Upper lobe of left lung (tissue), 6 donors: Measurements from ENCODE around the gene RAI14. TPM values are rescaled to one million over a fixed set of nuclear protein-coding genes. Genes with fewer than 3 reads are reported as not detected.

Experiments
- ATAC-seq, 2 donors: fragments of 200-7000 bp; cut with Tn5 transposase; one replicate each; pipeline ENCODE4 v1.9.1; 2022; ENCODE audit warnings: mild to moderate bottlenecking in 2 of 2, moderate library complexity in 2 of 2; ENCODE audit not compliant: low FRiP score in 2 of 2
- DNase-seq, 2 donors: peaks; one replicate each; pipeline ENCODE4 v3.0.0-alpha.2; 2019 to 2020
- H3K27ac ChIP-seq, 4 donors: fragments of 200-600 bp; sonication (generic); one replicate each; pipeline ENCODE4 v1.5.1; 2016 to 2019
- H3K27me3 ChIP-seq, 4 donors: fragments of 200-600 bp; sonication (generic); one replicate each; pipeline ENCODE4 v1.5.1; 2017 to 2019
- H3K36me3 ChIP-seq, 4 donors: fragments of 200-600 bp; sonication (generic); one replicate each; pipeline ENCODE4 v1.5.1; 2016 to 2019
- H3K4me1 ChIP-seq, 4 donors: fragments of 200-600 bp; sonication (generic); one replicate each; pipeline ENCODE4 v1.5.1; 2018 to 2019
- H3K4me3 ChIP-seq, 4 donors: fragments of 200-600 bp; sonication (generic); one replicate each; pipeline ENCODE4 v1.5.1; 2017 to 2019; ENCODE audit warnings: mild to moderate bottlenecking in 2 of 4, moderate library complexity in 1 of 4
- H3K9me3 ChIP-seq, 4 donors: fragments of 200-600 bp; sonication (generic); one replicate each; pipeline ENCODE4 v1.5.1; 2018 to 2019
- CTCF ChIP-seq, 6 experiments: fragments of 450-650 bp in 4 of 6; fragments of 200-600 bp in 2 of 6; sonication (generic) in 2 of 6; IDR thresholded peaks; one replicate each; pipeline ENCODE4 v1.5.1; 2016 to 2019; ENCODE audit warnings: antibody characterized with exemption in 6 of 6
- EP300 ChIP-seq, 4 donors: sonication (generic); formaldehyde crosslinking; IDR thresholded peaks; one replicate each; pipeline ENCODE4 v1.5.1; 2017; ENCODE audit warnings: antibody characterized with exemption in 4 of 4, control low read depth in 2 of 4
- POLR2A ChIP-seq, 4 donors: fragments of 450-650 bp; IDR thresholded peaks; one replicate each; pipeline ENCODE4 v1.5.1; 2016 to 2017; ENCODE audit warnings: antibody characterized with exemption in 4 of 4, mild to moderate bottlenecking in 2 of 4
- POLR2AphosphoS5 ChIP-seq, 2 donors: sonication (generic); formaldehyde crosslinking; IDR thresholded peaks; one replicate each; pipeline ENCODE4 v1.5.1; 2017; ENCODE audit warnings: antibody characterized with exemption in 2 of 2
- WGBS, 2 donors: methylation state at CpG; one replicate each; pipeline ENCODE4 v1.1.5; 2017 to 2018; 5-methylcytosine and 5-hydroxymethylcytosine counted together
- total RNA-seq, 6 donors: library from RNA; depleted of rRNA in 4 of 6; stranded (reverse); fragments of >200 nt in 4 of 6; gene quantifications; one replicate each; pipeline versions ENCODE4 v1.1.0 to v1.2.1, GENCODE V29; 2016 to 2021
- donor health status: DM: no; HTN: no; CAD: no; lungs with moderate emphysema.
- donor health status: DM: no; HTN: yes; CAD: no; lungs with severe emphysema.

The RAI14 gene
- total RNA-seq, 6 donors from 2014 or later: 34.0 to 88.6 (median 67.9) TPM

GRCh38 chr5:34703767-34704713 is 47.9 kb downstream of the RAI14 start:
- Histone ChIP-seq H3K9me3 (no peaks in the 10 kb centered on the region), H3K4me1 (peaks cover 7 to 24% (median 18%) of the 10 kb centered on the region in 4 donors), H3K27me3 (no peaks in the 10 kb centered on the region), H3K27ac (no peak overlapping the region), H3K4me3 (no peak overlapping the region), H3K36me3 (no peaks in the 10 kb centered on the region)
- ATAC-seq (no peak), DNase-seq (no peak)
- 91% methylated on average over 10 of the region's 10 CpGs for WGBS, 2 donors
- TF ChIP-seq CTCF (IDR thresholded peaks at IDR 0.05) (no peak), POLR2AphosphoS5 (IDR thresholded peaks at IDR 0.05) (no peak), EP300 (IDR thresholded peaks at IDR 0.05) (no peak), POLR2A (IDR thresholded peaks at IDR 0.05) (no peak)

GRCh38 chr5:34706084-34706483 is 50.0 kb downstream of the RAI14 start:
- TF ChIP-seq POLR2A (IDR thresholded peaks at IDR 0.05) (no peak), CTCF (IDR thresholded peaks at IDR 0.05) (no peak), POLR2AphosphoS5 (IDR thresholded peaks at IDR 0.05) (no peak), EP300 (IDR thresholded peaks at IDR 0.05) (no peak)
- H3K9me3 ChIP-seq: no peaks in the 10 kb centered on the region
- no peak overlapping the region for H3K4me3 ChIP-seq
- 0 to 37% methylated on average over 1 of the region's 1 CpG for WGBS, 2 donors
- no peaks in the 10 kb centered on the region for H3K27me3 ChIP-seq
- no peak overlapping the region for H3K27ac ChIP-seq
- no peak for ATAC-seq
- no peak for DNase-seq
- H3K4me1 ChIP-seq: peaks cover 0 to 13% (median 8%) of the 10 kb centered on the region in 4 donors
- no peaks in the 10 kb centered on the region for H3K36me3 ChIP-seq

- ATAC-seq (no peak), DNase-seq (no peak)
- Histone ChIP-seq H3K9me3 (no peaks in the 10 kb centered on the region), H3K36me3 (no peaks in the 10 kb centered on the region), H3K27me3 (no peaks in the 10 kb centered on the region), H3K4me1 (peaks cover 0 to 13% (median 8%) of the 10 kb centered on the region in 4 donors), H3K4me3 (no peak overlapping the region), H3K27ac (no peak overlapping the region)
- no peak for TF ChIP-seq EP300 (IDR thresholded peaks at IDR 0.05)
- no peak for TF ChIP-seq CTCF (IDR thresholded peaks at IDR 0.05)
- no peak for TF ChIP-seq POLR2A (IDR thresholded peaks at IDR 0.05)
- no peak for TF ChIP-seq POLR2AphosphoS5 (IDR thresholded peaks at IDR 0.05)
- 65 to 71% methylated on average over 5 of the region's 5 CpGs for WGBS, 2 donors
These were observed 51.5 kb downstream of the RAI14 start for GRCh38 chr5:34707451-34708107.

GRCh38 chr5:34708777-34709176 is 52.6 kb downstream of the RAI14 start:
- Histone ChIP-seq H3K9me3 (no peaks in the 10 kb centered on the region), H3K36me3 (no peaks in the 10 kb centered on the region), H3K27me3 (no peaks in the 10 kb centered on the region), H3K4me3 (no peak overlapping the region), H3K4me1 (peaks cover 0 to 13% (median 8%) of the 10 kb centered on the region in 4 donors), H3K27ac (no peak overlapping the region)
- WGBS, 2 donors: 91 to 95% methylated on average over 2 of the region's 2 CpGs
- ATAC-seq: no peak
- no peak for TF ChIP-seq POLR2AphosphoS5 (IDR thresholded peaks at IDR 0.05)
- no peak for TF ChIP-seq EP300 (IDR thresholded peaks at IDR 0.05)
- TF ChIP-seq CTCF (IDR thresholded peaks at IDR 0.05): no peak
- no peak for TF ChIP-seq POLR2A (IDR thresholded peaks at IDR 0.05)
- DNase-seq: no peak
